GM12891 (cell line): Measurements from ENCODE around the gene IFT88.

Experiments used
- DNase-seq: peaks from one replicate; pipeline ENCODE4 v3.0.0; 2011; ENCODE audit warnings: low spot score; ENCODE audit not compliant: insufficient read length
- FAIRE-seq: peaks from 2 replicates; lab custom pipeline; 2011; peaks lifted over from hg19 to GRCh38; lab: Jason Lieb, UNC
- PAX5 ChIP-seq: IDR thresholded peaks from 2 replicates; pipeline ENCODE4 v1.6.1; 2011; ENCODE audit warnings: low read length, moderate library complexity, mild to moderate bottlenecking; ENCODE audit not compliant: insufficient read depth, severe bottlenecking
- POLR2A ChIP-seq: IDR thresholded peaks from 2 replicates; pipeline ENCODE4 v1.6.1; 2011; ENCODE audit warnings: low read depth, low read length, control low read depth
- POLR2AphosphoS5 ChIP-seq: IDR thresholded peaks from 2 replicates; pipeline ENCODE4 v1.6.1; 2011; ENCODE audit warnings: low read depth, low read length, control low read depth
- POU2F2 ChIP-seq: IDR thresholded peaks from 2 replicates; pipeline ENCODE4 v1.6.1; 2011; ENCODE audit warnings: low read depth, mild to moderate bottlenecking, control low read depth, low read length, moderate library complexity
- SPI1 ChIP-seq: IDR thresholded peaks from 2 replicates; pipeline ENCODE4 v1.6.1; 2011; ENCODE audit warnings: low read depth, low read length, control low read depth
- TAF1 ChIP-seq: IDR thresholded peaks from 2 replicates; pipeline ENCODE4 v1.6.1; 2011; ENCODE audit warnings: low read depth, low read length, control low read depth

Gene IFT88

GRCh38 chr13:20528452-20528851 lies 38.5 kb upstream of the IFT88 start:
- no peak for TF ChIP-seq POLR2A
- peak; percentile 37; the same call in 1 of the 2 replicates for TF ChIP-seq POLR2AphosphoS5
- peak; percentile 55 for TF ChIP-seq SPI1
- peak; percentile 15; the same call in 1 of the 2 replicates for TF ChIP-seq POU2F2
- no peak for TF ChIP-seq PAX5
- TF ChIP-seq TAF1: no peak
- FAIRE-seq (peak; percentile 80), DNase-seq (no peak)

- no peak for DNase-seq
- TF ChIP-seq PAX5 (no peak), TAF1 (no peak), POLR2A (no peak), POLR2AphosphoS5 (no peak), SPI1 (no peak), POU2F2 (no peak)
- no peak for FAIRE-seq
Observed at GRCh38 chr13:20534038-20534608, 32.8 kb upstream of the IFT88 start.

- no peak for TF ChIP-seq TAF1
- TF ChIP-seq POLR2AphosphoS5: no peak
- TF ChIP-seq POLR2A: no peak
- no peak for TF ChIP-seq SPI1
- TF ChIP-seq POU2F2: no peak
- TF ChIP-seq PAX5: no peak
- no peak for FAIRE-seq
- no peak for DNase-seq
Observed at GRCh38 chr13:20536992-20537391, 30.0 kb upstream of the IFT88 start.

- TF ChIP-seq SPI1 (peak; percentile 91), TAF1 (no peak), POU2F2 (peak; percentile 96), POLR2AphosphoS5 (peak; percentile 81), PAX5 (no peak), POLR2A (peak; percentile 76)
- FAIRE-seq: peak; percentile 60
- no peak for DNase-seq
Observed at GRCh38 chr13:20544201-20544923, 22.6 kb upstream of the IFT88 start.

- TF ChIP-seq SPI1 (0 out of 2 replicates have a peak, but pooled peaks have one; percentile 25), TAF1 (no peak)
- DNase-seq (no peak), FAIRE-seq (peak; percentile 61)
Observed at GRCh38 chr13:20546556-20546955, 20.4 kb upstream of the IFT88 start.

GRCh38 chr13:20547479-20547908 lies 19.5 kb upstream of the IFT88 start:
- FAIRE-seq: no peak
- no peak for DNase-seq
- TF ChIP-seq SPI1: no peak
- TF ChIP-seq TAF1: no peak
- TF ChIP-seq POLR2A: no peak

- TF ChIP-seq PAX5 (no peak), POLR2AphosphoS5 (no peak), TAF1 (no peak)
- DNase-seq (no peak), FAIRE-seq (peak; percentile 41)
Observed at GRCh38 chr13:20550799-20551198, 16.2 kb upstream of the IFT88 start.

GRCh38 chr13:20553311-20553710 lies 13.6 kb upstream of the IFT88 start:
- DNase-seq: no peak
- no peak for TF ChIP-seq PAX5
- TF ChIP-seq POLR2AphosphoS5: no peak
- TF ChIP-seq SPI1: no peak
- TF ChIP-seq TAF1: no peak
- no peak for TF ChIP-seq POU2F2
- no peak for FAIRE-seq

GRCh38 chr13:20558982-20559381 lies 8.0 kb upstream of the IFT88 start:
- no peak for DNase-seq
- no peak for TF ChIP-seq POLR2AphosphoS5
- FAIRE-seq: no peak

GRCh38 chr13:20559659-20560356 lies 7.1 kb upstream of the IFT88 start:
- TF ChIP-seq SPI1 (no peak), PAX5 (no peak), TAF1 (no peak), POLR2A (no peak), POU2F2 (no peak), POLR2AphosphoS5 (no peak)
- DNase-seq (no peak), FAIRE-seq (no peak)
